ENCODE results near the gene NKD2. TPM values are rescaled to one million over a fixed set of nuclear protein-coding genes. Genes with fewer than 3 reads are reported as not detected.

The NKD2 gene
- total RNA-seq, 1 experiment from 2014 or later = not detected

DNA sequence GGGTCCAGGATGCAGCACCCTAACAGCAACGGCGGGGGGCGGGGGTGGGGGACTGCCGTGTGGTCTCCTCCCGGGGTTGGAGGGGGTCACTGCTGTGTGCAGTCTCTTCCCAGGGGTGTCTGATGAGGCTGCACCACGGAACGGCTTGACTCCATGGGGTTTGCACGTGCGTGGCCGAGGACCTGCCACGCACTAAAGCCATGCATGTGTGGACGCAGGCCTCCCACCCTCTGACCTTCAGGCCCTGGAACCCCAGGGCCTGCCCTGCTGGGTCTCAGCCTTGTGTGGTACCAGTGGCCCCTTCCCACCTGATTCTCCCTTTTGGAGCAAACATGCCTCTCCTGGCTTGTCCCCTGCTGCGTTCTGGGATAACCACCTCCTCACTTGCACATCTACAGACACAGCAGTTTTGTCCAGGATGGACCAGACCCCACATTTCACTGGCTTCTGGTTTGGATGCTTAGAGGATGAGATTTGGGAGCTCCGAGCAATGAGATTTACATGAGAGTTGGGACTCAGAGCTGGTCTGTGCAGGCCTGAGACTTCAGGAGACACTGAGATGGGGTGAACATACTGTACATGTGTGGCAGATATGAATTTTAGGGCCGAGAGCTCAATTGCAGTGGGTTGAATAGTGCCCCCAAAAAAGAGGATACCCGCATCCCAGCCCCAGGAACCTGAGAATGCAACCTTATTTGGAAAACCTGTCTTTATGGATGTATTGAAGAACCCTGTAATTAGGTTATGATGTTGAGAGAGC lies 57.5 kb downstream of the NKD2 start:
- Histone ChIP-seq H3K4me2 (ENCODE audit: low read depth, low read length, poor library complexity, severe bottlenecking) (no peak overlapping the region), H3K27me3 (ENCODE audit: low read length) (no peaks in the 10 kb centered on the region), H3K4me3 (ENCODE audit: low read length) (no peak overlapping the region), H3K79me2 (ENCODE audit: low read length) (no peaks in the 10 kb centered on the region), H3K36me3 (ENCODE audit: insufficient read depth, low read length) (no peaks in the 10 kb centered on the region), H3K9ac (ENCODE audit: low read length) (no peak overlapping the region), H3K9me2 (replicated peaks; ENCODE audit: insufficient read depth, low read length) (no peaks in the 10 kb centered on the region), H3K27ac (ENCODE audit: low read length) (no peak overlapping the region), H3K9me3 (ENCODE audit: low read length) (no peaks in the 10 kb centered on the region), H2AFZ (ENCODE audit: low read length) (no peak overlapping the region), H3K4me1 (ENCODE audit: low read length) (no peaks in the 10 kb centered on the region), H4K20me1 (ENCODE audit: insufficient read depth, low read depth, low read length) (no peaks in the 10 kb centered on the region)
- DNase-seq = no peak

DNA sequence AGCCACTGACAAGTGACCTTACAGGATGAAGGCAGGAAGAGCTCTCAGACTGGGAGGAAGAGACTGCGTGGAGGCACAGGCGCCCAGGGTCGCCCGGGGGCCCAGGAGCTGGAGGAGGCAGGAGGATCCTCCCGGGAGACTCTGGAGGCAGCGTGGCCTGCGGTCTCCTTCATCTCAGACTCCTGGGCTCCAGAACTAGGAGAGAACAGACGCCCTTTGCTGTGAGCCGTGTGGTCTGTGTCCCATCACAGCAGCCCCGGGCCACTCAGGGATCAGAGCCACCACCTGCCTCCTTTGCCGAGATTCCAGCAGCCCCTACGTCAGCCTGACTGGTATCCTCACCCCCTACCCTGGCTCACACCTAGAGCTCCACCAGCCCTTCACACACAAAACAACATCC lies 58.1 kb downstream of the NKD2 start:
- no peaks in the 10 kb centered on the region for H3K36me3 ChIP-seq (ENCODE audit: insufficient read depth, low read length)
- H2AFZ ChIP-seq (ENCODE audit: low read length) = no peak overlapping the region
- H3K4me1 ChIP-seq (ENCODE audit: low read length) = no peaks in the 10 kb centered on the region
- no peaks in the 10 kb centered on the region for H3K9me3 ChIP-seq (ENCODE audit: low read length)
- no peak overlapping the region for H3K4me2 ChIP-seq (ENCODE audit: low read depth, low read length, poor library complexity, severe bottlenecking)
- no peaks in the 10 kb centered on the region for H4K20me1 ChIP-seq (ENCODE audit: insufficient read depth, low read depth, low read length)
- H3K9me2 ChIP-seq (replicated peaks; ENCODE audit: insufficient read depth, low read length) = no peaks in the 10 kb centered on the region
- no peak overlapping the region for H3K9ac ChIP-seq (ENCODE audit: low read length)
- H3K79me2 ChIP-seq (ENCODE audit: low read length) = no peaks in the 10 kb centered on the region
- no peaks in the 10 kb centered on the region for H3K27me3 ChIP-seq (ENCODE audit: low read length)
- no peak overlapping the region for H3K27ac ChIP-seq (ENCODE audit: low read length)
- no peak for DNase-seq
- no peak overlapping the region for H3K4me3 ChIP-seq (ENCODE audit: low read length)

- no peak overlapping the region for H3K4me3 ChIP-seq (ENCODE audit: low read length)
- H3K4me2 ChIP-seq (ENCODE audit: low read depth, low read length, poor library complexity, severe bottlenecking) = no peak overlapping the region
- no peaks in the 10 kb centered on the region for H3K9me3 ChIP-seq (ENCODE audit: low read length)
- no peaks in the 10 kb centered on the region for H3K36me3 ChIP-seq (ENCODE audit: insufficient read depth, low read length)
- no peaks in the 10 kb centered on the region for H4K20me1 ChIP-seq (ENCODE audit: insufficient read depth, low read depth, low read length)
- no peaks in the 10 kb centered on the region for H3K9me2 ChIP-seq (replicated peaks; ENCODE audit: insufficient read depth, low read length)
- H3K27ac ChIP-seq (ENCODE audit: low read length) = no peak overlapping the region
- no peak overlapping the region for H3K9ac ChIP-seq (ENCODE audit: low read length)
- H3K27me3 ChIP-seq (ENCODE audit: low read length) = no peaks in the 10 kb centered on the region
- no peaks in the 10 kb centered on the region for H3K4me1 ChIP-seq (ENCODE audit: low read length)
- DNase-seq = no peak
- H3K79me2 ChIP-seq (ENCODE audit: low read length) = no peaks in the 10 kb centered on the region
- no peak overlapping the region for H2AFZ ChIP-seq (ENCODE audit: low read length)
Measured at GRCh38 chr5:1067141-1068121, 58.8 kb downstream of the NKD2 start.

DNA sequence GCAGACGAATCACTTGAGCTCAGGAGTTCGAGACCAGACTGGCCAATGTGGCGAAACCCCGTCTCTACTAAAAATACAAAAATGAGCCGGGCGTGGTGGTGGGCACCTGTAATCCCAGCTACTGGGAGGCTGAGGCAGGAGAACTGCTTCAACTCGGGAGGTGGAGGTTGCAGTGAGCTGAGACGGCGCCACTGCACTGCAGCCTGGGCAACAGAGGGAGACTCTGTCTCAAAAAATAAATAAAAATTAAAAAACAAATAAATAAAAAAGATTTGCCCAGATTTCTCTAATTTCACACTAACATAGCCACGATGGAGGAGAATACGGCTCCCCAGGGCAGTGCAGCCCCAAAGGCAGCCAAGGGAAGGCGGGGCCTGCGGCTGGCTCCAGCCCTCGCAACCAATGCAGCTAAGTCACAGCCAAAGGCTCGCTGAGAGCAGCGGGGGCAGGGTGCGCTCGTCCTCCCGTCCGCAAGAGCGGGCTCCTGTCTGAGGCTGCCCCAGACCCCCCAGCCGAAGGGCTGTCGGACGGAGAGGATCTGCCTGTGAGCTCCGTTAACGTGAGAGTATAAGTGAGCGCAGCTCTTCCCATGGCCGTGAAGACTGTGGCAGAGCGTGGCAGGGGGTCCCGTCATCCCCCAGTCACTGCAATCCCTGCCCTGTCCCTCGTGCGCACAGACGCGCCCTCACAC lies 59.7 kb downstream of the NKD2 start:
- Histone ChIP-seq H4K20me1 (ENCODE audit: insufficient read depth, low read depth, low read length) (no peaks in the 10 kb centered on the region), H3K27me3 (ENCODE audit: low read length) (no peaks in the 10 kb centered on the region), H3K36me3 (ENCODE audit: insufficient read depth, low read length) (no peaks in the 10 kb centered on the region), H3K79me2 (ENCODE audit: low read length) (no peaks in the 10 kb centered on the region), H3K9me3 (ENCODE audit: low read length) (no peaks in the 10 kb centered on the region), H2AFZ (ENCODE audit: low read length) (no peak overlapping the region), H3K4me3 (ENCODE audit: low read length) (no peak overlapping the region), H3K9ac (ENCODE audit: low read length) (no peak overlapping the region), H3K4me2 (ENCODE audit: low read depth, low read length, poor library complexity, severe bottlenecking) (no peak overlapping the region), H3K27ac (ENCODE audit: low read length) (no peak overlapping the region), H3K9me2 (replicated peaks; ENCODE audit: insufficient read depth, low read length) (no peaks in the 10 kb centered on the region), H3K4me1 (ENCODE audit: low read length) (no peaks in the 10 kb centered on the region)
- no peak for DNase-seq

DNA sequence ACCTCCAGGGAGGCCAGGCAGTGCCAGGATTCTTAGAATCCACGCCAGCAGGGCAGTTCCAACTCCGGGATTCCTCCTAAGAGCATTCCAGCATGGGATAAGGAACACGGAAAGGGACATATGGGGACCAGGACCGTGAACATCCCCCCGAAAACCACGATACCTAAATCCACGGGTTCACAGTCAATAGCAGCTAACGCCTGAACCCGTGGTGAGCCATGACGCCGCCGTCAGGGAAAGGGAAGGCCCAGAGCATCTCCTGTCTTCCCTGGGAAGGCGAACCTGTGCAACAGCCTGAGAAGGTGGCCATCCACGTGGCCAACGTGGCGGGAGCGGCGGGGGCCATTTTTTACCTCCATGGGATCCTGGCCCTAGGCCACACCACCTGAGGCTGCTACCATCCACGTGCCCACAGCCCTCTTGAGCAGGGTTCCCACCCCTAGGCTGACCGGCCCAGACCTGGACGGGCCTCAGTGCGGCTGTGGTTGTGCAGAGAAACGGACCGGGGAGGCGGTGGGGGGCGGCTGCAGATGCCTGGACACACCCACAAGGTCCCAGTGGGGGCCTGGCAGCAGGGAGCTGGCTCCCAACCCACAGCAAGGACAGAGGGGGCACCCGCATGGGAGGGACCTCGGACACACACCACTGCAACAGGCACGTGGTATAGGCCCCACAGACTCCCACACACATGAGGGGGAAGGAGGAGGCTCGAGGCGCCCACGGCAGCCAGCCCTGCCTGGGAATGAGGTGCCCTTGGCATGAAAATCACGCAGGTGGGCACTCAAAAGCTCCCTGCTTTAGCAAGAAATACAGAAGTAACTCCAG lies 60.5 kb downstream of the NKD2 start:
- no peaks in the 10 kb centered on the region for H3K27me3 ChIP-seq (ENCODE audit: low read length)
- no peak overlapping the region for H2AFZ ChIP-seq (ENCODE audit: low read length)
- H3K4me3 ChIP-seq (ENCODE audit: low read length) = no peak overlapping the region
- H3K4me1 ChIP-seq (ENCODE audit: low read length) = no peaks in the 10 kb centered on the region
- H3K36me3 ChIP-seq (ENCODE audit: insufficient read depth, low read length) = no peaks in the 10 kb centered on the region
- no peaks in the 10 kb centered on the region for H3K9me2 ChIP-seq (replicated peaks; ENCODE audit: insufficient read depth, low read length)
- H3K9ac ChIP-seq (ENCODE audit: low read length) = no peak overlapping the region
- no peak overlapping the region for H3K27ac ChIP-seq (ENCODE audit: low read length)
- no peaks in the 10 kb centered on the region for H3K79me2 ChIP-seq (ENCODE audit: low read length)
- H3K9me3 ChIP-seq (ENCODE audit: low read length) = no peaks in the 10 kb centered on the region
- DNase-seq = no peak
- H4K20me1 ChIP-seq (ENCODE audit: insufficient read depth, low read depth, low read length) = no peaks in the 10 kb centered on the region
- H3K4me2 ChIP-seq (ENCODE audit: low read depth, low read length, poor library complexity, severe bottlenecking) = no peak overlapping the region

GRCh38 chr5:1069720-1070088 lies 61.1 kb downstream of the NKD2 start:
- H3K4me2 ChIP-seq (ENCODE audit: low read depth, low read length, poor library complexity, severe bottlenecking) = no peak overlapping the region
- H3K4me1 ChIP-seq (ENCODE audit: low read length) = no peaks in the 10 kb centered on the region
- no peak overlapping the region for H3K27ac ChIP-seq (ENCODE audit: low read length)
- H3K9me3 ChIP-seq (ENCODE audit: low read length) = no peaks in the 10 kb centered on the region
- H3K9me2 ChIP-seq (replicated peaks; ENCODE audit: insufficient read depth, low read length) = no peaks in the 10 kb centered on the region
- no peaks in the 10 kb centered on the region for H3K36me3 ChIP-seq (ENCODE audit: insufficient read depth, low read length)
- DNase-seq = no peak
- H3K27me3 ChIP-seq (ENCODE audit: low read length) = no peaks in the 10 kb centered on the region
- H3K4me3 ChIP-seq (ENCODE audit: low read length) = no peak overlapping the region
- H3K9ac ChIP-seq (ENCODE audit: low read length) = no peak overlapping the region
- no peaks in the 10 kb centered on the region for H4K20me1 ChIP-seq (ENCODE audit: insufficient read depth, low read depth, low read length)
- no peak overlapping the region for H2AFZ ChIP-seq (ENCODE audit: low read length)
- H3K79me2 ChIP-seq (ENCODE audit: low read length) = no peaks in the 10 kb centered on the region

GRCh38 chr5:1073239-1074102 lies 64.9 kb downstream of the NKD2 start:
- DNase-seq = no peak
- no peak overlapping the region for H2AFZ ChIP-seq (ENCODE audit: low read length)
- no peaks in the 10 kb centered on the region for H3K4me1 ChIP-seq (ENCODE audit: low read length)
- H3K9me3 ChIP-seq (ENCODE audit: low read length) = no peaks in the 10 kb centered on the region
- no peak overlapping the region for H3K27ac ChIP-seq (ENCODE audit: low read length)
- H3K9ac ChIP-seq (ENCODE audit: low read length) = no peak overlapping the region
- no peak overlapping the region for H3K4me2 ChIP-seq (ENCODE audit: low read depth, low read length, poor library complexity, severe bottlenecking)
- no peaks in the 10 kb centered on the region for H3K27me3 ChIP-seq (ENCODE audit: low read length)
- H3K36me3 ChIP-seq (ENCODE audit: insufficient read depth, low read length) = no peaks in the 10 kb centered on the region
- H3K4me3 ChIP-seq (ENCODE audit: low read length) = no peak overlapping the region
- no peaks in the 10 kb centered on the region for H3K79me2 ChIP-seq (ENCODE audit: low read length)
- no peaks in the 10 kb centered on the region for H3K9me2 ChIP-seq (replicated peaks; ENCODE audit: insufficient read depth, low read length)
- no peaks in the 10 kb centered on the region for H4K20me1 ChIP-seq (ENCODE audit: insufficient read depth, low read depth, low read length)
